ENCODE measurements around the gene CTNND2.

- TF ChIP-seq CTCF (IDR thresholded peaks at IDR 0.05), result no peak
- no peak for TF ChIP-seq POLR2AphosphoS5 (IDR thresholded peaks at IDR 0.05)
- no peak for TF ChIP-seq POLR2A (IDR thresholded peaks at IDR 0.05)
- no peak for TF ChIP-seq EP300 (IDR thresholded peaks at IDR 0.05)
These were observed 643.0 kb downstream of the CTNND2 start for GRCh38 chr5:11261241-11261640.
